ENCODE results near the gene TCEANC2.
"Not testable (repeated sequence)": the region's sequence is repeated elsewhere in the genome, so short reads cannot be mapped to it uniquely, and the experiment has no call there.

The TCEANC2 gene

GRCh38 chr1:54081306-54082270, 28.2 kb downstream of the TCEANC2 start:
- DNase-seq (ENCODE audit: insufficient read length, low spot score) (peak; percentile 49), FAIRE-seq (no peak)

- FAIRE-seq (no peak), DNase-seq (ENCODE audit: insufficient read length, low spot score) (no peak)
Measured at GRCh38 chr1:54084794-54085193, 31.4 kb downstream of the TCEANC2 start.

DNA sequence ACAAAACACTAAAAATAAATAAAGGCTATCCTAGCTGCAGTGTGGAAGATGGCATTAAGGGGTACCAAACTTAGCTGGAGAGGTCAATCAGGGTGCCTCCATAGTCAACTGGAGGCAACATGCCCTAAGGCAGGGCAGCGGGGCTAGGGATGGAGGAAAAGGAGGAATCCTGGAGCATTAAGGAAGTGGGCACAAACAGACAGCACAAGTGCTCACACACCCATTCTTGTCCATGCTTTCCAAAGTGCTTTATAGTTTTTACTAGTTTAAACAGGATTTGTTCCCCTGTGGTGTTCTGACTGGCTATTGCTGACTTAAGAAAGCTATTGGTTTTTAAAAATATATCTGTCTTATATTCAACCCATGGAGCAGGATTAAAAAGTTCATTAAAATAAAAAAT, 33.3 kb downstream of the TCEANC2 start:
- DNase-seq (ENCODE audit: insufficient read length, low spot score), result no peak
- no peak for FAIRE-seq

- FAIRE-seq (no peak), DNase-seq (ENCODE audit: insufficient read length, low spot score) (no peak)
Measured at GRCh38 chr1:54088385-54088784, 35.0 kb downstream of the TCEANC2 start.

DNA sequence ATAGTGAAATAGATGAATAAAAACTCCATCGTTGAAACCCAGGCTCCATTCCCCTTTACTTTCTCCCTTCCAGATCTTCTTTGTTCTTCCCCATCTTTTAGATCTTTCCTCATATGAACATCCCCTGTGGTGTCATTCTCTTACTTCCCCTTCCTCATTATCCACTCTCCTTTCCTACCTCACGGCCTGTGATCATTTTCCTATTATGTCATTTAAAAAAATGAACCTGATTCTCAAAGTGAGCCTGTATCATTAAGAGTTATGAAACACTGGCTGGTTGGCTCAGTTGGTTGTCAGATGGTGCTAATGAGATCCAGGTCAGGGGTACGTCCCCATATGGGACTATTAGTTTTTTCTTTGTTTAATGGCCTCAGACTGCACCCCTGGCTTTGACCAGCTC, 38.3 kb downstream of the TCEANC2 start:
- FAIRE-seq, result no peak
- DNase-seq (ENCODE audit: insufficient read length, low spot score), result no peak

DNA sequence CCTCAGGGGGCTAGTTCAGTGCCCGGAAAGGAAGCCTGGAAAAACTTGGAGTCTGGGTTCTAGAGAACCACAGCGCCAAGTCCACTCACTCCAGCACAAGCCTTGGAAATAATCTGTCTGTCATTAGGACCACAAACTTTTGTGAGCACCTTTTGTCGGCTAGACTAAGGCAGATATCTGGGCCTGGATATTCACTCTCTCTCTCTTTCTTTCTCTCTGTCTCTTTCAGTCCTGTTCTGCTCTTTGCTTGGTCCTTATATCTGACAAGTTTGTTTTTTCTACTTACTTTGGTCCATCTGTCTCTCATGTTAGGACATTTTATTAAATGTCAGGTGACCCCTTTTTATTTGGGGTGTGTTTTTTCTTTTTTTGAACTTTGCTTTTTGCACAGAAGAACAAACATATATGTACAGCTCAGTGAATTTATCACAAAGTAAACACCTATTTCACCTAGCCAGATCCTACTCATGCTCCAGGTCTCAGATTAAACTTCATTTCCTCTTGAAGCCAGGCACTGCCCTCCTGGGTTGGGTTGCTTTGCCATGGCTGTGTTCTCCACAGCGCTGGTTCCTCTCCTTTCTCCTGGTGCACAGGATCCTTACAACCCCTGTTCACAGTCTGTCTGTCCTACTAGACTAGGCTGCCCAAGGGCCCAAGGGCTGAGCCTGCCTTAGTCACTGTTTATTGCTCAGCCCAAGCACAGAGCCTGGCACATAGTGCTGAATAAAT, 40.8 kb downstream of the TCEANC2 start:
- no peak for FAIRE-seq
- DNase-seq (ENCODE audit: insufficient read length, low spot score), result no peak

DNA sequence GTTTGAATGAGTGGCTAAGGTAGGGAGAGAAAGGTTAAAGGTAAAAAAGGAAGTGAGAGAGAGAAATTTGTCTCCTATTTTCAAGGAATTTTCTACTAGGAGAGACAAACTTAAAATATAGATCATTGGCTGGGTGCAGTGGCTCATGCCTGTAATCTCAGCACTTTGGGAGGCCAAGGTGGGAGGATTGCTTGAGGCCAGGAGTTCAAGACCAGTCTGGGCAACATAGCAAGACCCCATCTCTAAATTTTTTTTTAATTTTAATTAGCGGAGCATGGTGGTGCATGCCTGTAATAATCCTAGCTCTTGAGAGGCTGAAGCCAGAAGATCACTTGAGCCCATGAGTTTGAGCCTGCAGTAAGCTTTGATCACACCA, 41.3 kb downstream of the TCEANC2 start:
- not testable (repeated sequence) for FAIRE-seq; DNase-seq (ENCODE audit: insufficient read length, low spot score)

DNA sequence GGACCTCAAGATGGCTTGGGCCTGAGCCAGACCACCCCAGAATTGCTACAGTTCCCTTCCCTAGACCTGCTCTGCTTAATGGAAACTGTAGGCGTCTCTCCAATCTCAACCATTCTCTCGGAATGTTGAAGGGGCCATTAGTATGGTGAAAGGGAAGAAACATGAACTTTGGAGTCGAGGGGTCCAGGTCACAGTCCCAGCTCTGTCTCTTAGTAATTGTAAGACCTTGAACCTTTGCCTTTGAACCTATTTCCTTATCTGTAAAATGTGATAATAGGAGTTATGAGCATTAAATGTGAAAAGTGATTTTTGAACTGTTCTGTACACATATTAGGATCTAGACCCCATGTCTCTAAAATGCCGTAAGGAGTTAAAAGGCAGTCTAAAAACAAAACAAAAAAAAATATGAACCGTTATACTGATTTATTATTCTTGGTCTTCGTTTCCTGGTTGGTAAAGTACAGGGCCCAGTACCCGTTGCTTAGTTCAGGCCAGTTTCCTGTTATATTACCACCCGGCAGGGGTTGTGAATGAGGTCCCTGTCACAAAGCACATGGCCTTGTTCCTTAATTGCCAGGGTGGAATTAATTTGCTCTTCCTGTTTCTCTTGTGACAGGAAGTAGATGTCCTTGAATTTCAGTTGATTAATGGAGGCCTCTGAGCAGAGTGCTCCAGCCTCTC, 42.3 kb downstream of the TCEANC2 start:
- DNase-seq (ENCODE audit: insufficient read length, low spot score), result no peak
- no peak for FAIRE-seq

DNA sequence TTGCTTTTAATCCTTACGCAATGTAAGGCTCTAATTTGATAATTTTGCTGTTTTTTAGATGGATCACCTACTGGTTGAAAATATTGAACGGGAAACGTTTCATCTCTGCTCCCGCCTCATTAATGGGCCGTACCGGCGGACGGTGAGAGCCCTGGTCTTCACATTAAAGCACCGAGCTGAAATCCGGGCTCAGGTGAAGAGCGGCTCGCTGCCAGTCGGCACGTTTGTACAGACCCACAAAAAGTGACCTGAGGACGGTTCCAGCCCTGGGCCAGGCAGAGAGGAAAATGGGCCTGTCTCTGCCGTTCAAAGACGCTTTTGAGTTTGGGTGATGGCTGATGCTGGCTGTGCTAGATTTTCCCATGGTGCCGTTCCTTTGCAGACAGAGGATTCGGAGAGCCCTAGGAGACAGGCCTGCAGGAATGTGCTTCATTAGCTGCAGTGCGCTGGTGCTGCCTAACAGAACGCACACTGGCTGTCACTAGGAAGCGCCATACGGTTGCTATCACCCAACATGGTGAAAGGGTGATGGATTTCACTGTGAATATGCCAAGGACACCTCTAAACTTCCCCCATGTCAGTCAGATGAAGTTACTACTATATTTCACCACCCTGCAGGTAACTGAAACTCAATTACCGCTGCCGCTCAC, 42.9 kb downstream of the TCEANC2 start:
- FAIRE-seq, result no peak
- no peak for DNase-seq (ENCODE audit: insufficient read length, low spot score)

DNA sequence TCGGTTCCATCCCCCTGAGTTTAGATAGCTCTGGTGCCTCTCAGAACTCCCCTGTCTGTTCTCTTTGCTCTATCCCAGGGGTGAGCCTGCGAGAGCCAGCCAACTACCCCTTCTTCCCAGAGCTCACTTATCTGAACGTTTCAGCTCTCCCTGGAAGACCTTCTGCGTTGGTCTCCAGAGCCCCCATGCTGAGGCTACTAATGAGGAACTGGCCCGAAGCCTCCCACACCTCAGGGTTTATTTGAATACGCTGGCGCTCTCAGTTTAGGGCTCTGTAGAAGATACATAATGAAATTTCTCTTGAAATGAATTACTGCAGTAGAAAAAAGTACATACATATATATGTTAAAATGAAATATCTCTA, 43.5 kb downstream of the TCEANC2 start:
- DNase-seq (ENCODE audit: insufficient read length, low spot score) (no peak), FAIRE-seq (no peak)

GRCh38 chr1:54099061-54099610, 45.7 kb downstream of the TCEANC2 start:
- FAIRE-seq (no peak), DNase-seq (ENCODE audit: insufficient read length, low spot score) (no peak)

- FAIRE-seq, result no peak
- DNase-seq (ENCODE audit: insufficient read length, low spot score), result no peak
Measured at GRCh38 chr1:54100500-54100899, 47.1 kb downstream of the TCEANC2 start.

DNA sequence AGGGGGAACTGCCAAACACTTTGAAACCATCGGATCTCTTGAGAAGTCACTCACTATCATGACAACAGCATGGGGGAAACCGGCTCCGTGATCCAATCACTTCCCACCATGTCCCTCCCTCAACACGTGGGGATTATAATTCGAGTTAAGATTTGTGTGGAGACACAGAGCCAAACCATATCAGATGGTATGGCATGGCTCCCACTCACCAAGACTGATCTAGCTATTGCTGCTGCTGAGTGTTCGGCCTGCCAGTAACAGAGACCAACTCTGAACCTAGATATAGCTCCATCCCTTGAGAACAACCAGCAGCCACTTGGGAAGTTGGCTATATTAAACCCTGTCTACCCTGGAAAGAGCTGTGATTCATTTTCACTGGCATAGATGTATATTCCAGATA, 50.0 kb downstream of the TCEANC2 start:
- FAIRE-seq, result no peak

DNA sequence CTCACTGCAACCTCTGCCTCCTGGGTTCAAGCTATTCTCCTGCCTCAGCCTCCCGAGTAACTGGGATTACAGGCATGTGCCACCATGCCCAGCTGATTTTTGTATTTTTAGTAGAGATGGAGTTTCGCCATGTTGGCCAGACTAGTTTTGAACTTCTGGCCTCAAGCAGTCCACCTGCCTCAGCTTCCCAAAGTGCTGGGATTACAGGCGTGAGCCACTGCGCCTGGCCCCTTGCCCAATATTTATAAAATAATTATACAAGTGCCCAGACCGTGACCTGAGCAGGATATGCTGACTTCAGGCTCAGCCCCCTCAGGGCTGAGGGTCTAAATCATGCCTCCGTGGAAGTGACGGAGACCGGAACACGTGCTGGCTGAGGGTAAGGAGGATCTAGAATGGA, 51.2 kb downstream of the TCEANC2 start:
- not testable (repeated sequence) for FAIRE-seq

More for the DNA sequence above, 50.0 kb downstream of the TCEANC2 start:
- DNase-seq (ENCODE audit: insufficient read length, low spot score), result no peak

DNA sequence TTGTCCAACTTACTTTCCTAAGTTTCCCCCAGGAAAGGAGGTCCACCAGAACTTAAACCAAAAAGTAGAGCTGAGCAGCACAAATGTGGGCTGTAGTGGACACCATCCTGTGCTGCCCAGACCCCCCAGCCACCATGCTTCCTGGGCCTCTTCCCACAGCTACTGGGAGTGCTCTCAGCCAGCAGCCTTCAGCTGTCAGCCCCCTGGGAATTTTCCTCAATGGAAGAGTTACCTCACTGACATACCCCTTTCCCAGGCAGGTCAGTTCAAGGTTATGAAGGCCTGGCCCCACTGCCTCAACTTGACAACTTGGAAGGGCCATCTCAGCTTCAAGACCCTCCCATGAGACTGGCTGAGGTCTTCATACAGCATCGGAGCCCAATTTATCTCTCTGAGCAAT, 51.7 kb downstream of the TCEANC2 start:
- FAIRE-seq, result no peak

More for the DNA sequence above, 51.2 kb downstream of the TCEANC2 start:
- DNase-seq (ENCODE audit: insufficient read length, low spot score), result not testable (repeated sequence)

GRCh38 chr1:54105736-54106269, 52.4 kb downstream of the TCEANC2 start:
- FAIRE-seq, result no peak
- DNase-seq (ENCODE audit: insufficient read length, low spot score), result no peak

More for the DNA sequence above, 51.7 kb downstream of the TCEANC2 start:
- DNase-seq (ENCODE audit: insufficient read length, low spot score), result no peak

GRCh38 chr1:54107131-54107530, 53.7 kb downstream of the TCEANC2 start:
- FAIRE-seq (no peak), DNase-seq (ENCODE audit: insufficient read length, low spot score) (no peak)

GRCh38 chr1:54108156-54108555, 54.7 kb downstream of the TCEANC2 start:
- FAIRE-seq (no peak), DNase-seq (ENCODE audit: insufficient read length, low spot score) (no peak)

DNA sequence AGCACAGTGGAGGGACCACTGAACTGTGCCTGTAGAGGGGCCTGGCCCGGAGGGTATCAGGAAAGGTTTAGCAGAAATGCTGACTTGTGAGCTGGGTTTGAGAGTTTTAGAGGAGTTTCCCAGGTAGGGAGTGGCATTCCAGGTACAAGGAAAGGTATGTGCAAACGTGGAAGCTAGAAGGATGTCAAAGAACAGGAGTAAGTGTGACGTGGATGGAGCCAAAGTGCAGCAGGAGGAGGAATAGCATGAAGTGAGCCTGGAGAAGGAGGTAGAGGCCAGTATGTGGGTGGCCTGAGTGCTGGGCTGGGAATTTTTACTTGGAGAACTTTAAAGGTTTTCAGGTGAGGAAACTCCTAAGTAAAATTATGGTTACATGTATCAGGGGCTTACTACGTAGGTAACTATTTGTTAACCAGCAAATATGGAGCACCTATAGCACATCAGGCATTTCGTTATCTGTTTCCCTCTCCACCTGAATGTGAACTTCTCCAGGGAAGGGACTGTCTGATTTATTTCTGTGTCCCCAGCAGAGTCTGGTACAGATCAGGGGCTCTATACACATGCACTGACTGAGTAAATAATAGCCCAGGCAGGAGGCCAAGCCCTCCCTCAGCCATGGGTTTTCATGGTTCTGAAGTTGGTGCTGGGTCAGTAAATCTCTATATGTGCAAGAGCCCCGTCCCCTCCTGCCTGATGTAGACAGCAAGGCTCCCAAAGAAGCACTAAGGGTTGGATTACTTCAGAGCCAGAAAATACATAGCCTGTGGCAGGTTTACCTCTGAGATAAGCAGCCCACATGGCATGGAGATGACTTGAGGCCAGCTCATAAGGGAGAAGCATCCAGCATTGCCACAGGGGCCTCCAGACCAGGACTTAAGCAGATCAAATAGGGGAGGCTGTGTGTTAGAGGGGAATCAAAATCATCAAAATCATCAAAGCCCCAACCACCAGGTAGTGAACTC, 56.0 kb downstream of the TCEANC2 start:
- DNase-seq (ENCODE audit: insufficient read length, low spot score) (no peak), FAIRE-seq (no peak)

All from HTR-8/SVneo (cell line).